ENCODE results near the gene YY1.

DNA sequence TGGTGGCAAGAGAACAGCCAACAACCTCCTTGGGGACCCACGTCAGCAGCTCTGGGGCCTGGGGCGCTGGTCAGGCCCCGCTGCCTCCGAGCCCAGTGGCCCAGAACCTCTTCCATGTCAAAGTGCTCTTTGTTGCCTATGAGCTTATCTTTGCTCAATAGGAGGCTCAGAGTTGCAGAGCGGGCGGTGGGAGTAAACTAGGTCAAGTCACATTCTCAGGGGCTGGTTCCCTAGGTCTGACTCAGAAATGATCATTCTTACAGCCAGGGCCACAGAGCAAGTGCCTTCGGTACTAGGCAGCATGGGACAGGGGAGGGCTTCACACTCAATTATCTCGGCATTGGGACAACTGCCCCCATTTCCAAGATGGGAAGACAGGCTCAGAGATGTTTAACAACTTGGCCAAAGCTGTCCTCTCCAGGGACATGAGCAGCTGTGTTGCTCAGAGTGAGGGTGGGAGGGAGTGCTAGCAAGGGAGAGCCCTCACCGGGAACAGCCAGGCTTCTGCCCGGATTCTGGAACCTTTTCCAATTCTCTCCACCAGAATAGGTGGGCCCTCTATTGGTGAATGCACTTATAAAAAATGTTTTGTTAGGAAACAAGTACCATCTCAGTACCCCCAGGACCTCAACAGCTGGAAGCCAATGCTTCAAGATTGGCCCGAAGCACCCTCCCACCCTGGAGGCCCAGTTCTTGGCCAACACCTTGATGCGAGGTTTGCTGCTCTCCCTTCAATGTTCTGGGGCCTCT is 55.4 kb downstream of the YY1 start:
- TF ChIP-seq CTCF (IDR thresholded peaks at IDR 0.05; ENCODE audit: low read length) (no peak), EZH2 (IDR thresholded peaks at IDR 0.05; ENCODE audit: borderline replicate concordance, low read length) (no peak)
